Measurements from ENCODE around the gene CGGBP1.

Gene CGGBP1, protein sequence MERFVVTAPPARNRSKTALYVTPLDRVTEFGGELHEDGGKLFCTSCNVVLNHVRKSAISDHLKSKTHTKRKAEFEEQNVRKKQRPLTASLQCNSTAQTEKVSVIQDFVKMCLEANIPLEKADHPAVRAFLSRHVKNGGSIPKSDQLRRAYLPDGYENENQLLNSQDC

DNA sequence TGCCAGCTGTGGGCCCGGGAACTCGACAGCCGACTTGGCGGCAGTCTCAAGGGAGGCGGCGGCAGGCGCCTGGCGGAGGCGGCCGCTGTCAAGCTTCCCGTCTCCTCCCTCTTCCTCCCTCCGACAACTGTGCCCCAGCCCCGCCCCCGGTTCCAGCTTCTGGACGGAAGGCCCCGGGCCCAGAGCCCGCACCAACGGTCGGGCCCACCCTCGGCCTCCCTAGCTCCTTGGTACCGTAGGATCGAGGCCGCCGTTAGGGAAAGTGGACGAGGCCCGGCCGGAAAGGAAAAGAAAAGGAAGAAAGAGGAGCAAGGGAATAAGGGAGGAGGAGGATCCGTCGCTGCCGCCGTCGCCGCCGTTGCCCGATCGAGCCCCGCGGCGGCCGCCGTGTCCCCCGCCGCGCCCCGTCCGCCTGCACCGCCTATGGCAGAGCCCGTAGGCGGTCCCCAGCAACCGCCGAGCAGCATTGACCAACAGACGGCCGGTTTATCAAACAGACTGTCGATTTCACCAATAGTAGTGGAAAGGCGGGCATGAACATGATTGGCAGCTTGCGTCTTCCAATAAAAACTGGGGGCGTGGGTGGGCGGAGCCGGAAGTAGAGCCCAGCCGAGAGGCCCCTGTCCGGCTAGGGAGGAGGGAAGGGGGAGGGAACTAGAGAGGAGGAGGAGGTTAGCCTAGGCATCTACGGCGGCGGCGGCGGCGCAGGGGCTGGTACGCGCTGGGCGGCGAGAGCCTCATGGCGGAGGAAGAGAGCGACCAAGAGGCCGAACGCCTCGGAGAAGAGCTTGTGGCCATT lies at the start of gene CGGBP1, which contains the start of gene ZNF654:
TSS of gene CGGBP1 (minus strand) at position 425 of the 799 bp plus-strand sequence. CDS start 3,029 bp downstream, outside the sequence.
TSS of gene ZNF654 (plus strand) at position 675 of the 799 bp plus-strand sequence. CDS start at position 740, 65 bp downstream.
- DNase-seq = peak; percentile 89 to 100 (median 98)

- no peak for DNase-seq
Measured at GRCh38 chr3:88105325-88105724, 46.5 kb upstream of the CGGBP1 start.

DNA sequence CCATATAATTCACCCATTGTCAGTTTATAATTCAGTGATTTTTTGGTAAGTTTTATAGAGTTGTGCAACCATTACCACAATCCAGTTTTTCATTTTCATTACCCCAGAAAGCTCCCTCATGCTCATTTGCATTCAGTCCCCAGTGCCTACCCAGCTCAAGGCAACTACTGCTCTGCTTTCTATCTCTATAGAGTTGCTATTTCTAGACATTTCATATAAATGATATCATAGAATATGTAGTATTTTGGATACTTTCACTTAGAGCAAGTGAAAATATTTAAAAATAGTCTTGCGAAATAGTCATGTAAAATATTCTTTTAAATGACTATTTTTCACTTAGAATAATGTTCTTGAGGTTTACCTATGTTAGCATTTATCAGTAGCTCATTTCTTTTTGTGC lies 42.3 kb upstream of the CGGBP1 start:
- DNase-seq = no peak

- DNase-seq = no peak
Measured at GRCh38 chr3:88093266-88093665, 34.5 kb upstream of the CGGBP1 start.

DNA sequence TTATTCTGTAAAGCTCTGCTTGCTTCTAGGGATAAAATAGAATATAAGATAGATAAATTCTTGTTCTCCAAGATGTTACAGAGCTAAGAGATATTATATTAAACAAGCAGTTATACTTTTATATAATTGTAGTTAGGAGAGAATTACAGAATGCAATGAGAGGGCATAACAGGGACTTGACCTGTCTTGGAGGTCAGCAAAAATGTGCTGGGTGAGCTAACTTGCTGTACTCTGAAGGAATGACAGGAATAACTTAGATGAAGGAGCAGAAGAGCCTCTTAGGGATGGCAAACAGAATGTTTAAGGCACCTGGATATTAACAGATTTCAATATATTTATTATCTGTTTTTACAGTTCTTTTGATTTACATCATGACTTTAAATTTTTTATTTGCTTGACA lies 33.5 kb upstream of the CGGBP1 start:
- no peak for DNase-seq

GRCh38 chr3:88090681-88091080 lies 31.9 kb upstream of the CGGBP1 start:
- DNase-seq = no peak

DNA sequence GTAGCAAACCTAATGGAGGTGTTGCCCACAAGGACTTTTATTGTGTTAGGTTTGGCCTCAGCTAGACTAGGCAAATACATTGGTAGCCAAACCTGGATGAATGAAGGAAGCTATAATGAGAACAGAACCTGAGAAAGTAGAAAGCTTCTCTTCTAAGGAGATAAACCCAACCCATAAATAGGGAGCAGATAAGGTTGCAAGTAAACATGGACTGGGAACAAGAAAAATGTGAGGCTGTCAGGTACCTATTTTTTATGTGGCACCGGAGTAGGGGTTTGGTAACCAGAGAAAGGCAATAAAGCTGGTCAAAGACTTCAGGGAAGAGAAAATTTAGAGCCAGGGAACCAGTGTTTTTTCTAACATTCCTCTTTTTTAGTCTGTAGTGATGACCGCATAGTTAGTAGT lies 25.3 kb upstream of the CGGBP1 start:
- no peak for DNase-seq

- DNase-seq = no peak
Measured at GRCh38 chr3:88082854-88083253, 24.0 kb upstream of the CGGBP1 start.

DNA sequence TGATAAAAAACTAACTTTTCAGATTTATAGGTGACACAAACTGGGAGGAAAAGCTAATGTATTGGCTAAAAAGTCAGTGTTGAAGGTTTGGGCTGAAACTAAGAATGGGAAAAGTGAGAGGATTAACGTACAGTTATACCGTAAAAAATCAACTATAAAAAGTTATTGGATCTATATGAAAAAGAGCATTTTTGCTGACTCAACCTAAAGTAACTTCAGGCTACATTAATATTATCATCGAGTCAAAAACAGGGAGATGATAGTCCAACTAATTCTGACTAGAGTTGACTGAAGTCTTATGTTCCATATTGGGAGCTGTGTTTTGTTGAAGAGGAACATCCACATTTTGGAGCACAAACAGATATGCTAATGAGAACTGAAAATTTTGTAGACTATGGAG lies 20.1 kb upstream of the CGGBP1 start:
- no peak for DNase-seq

DNA sequence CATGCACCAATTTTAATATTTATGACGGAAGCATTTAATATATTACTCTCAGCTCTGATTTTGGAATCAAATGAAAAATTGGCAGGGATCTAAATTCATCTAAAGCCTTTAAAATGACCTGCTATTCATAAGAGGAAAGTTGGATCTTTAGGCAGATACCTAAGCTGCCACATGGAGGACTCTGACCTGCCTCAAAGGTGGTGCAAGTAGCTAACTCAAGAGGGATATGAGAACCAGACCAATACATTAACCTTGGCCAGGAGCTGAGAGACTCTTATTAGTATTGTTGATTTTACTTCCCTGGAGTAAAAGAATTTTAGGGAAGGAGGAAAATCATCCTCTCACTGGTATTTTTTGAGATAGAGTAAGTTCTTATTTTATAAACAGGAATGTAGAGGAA lies 17.9 kb upstream of the CGGBP1 start:
- DNase-seq = no peak

DNA sequence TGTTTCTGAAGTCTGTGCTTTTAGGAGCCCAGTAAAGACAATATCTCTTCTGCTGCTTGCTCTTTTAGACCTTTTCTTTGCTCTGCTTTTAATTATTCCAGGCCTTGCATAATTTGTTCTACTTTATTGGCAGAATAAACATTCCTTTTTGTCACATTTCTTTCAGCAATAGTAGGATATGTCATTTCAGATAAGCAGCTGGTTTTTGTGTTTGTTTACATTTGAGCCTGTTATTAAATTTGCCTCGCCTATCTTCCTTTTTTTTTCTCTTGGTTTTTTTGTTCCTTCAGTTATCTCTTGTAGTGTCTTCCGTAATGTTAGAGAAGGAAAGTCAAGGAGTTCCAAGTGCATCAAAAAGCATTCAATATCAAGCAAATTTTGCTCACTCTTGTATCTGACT lies 16.7 kb upstream of the CGGBP1 start:
- no peak for DNase-seq

GRCh38 chr3:88075072-88075471 lies 16.3 kb upstream of the CGGBP1 start:
- DNase-seq = no peak

- no peak for DNase-seq
Measured at GRCh38 chr3:88061746-88062145, 2.9 kb upstream of the CGGBP1 start.

GRCh38 chr3:88059380-88060170 lies 770 bp upstream of the CGGBP1 start:
- DNase-seq = peak in 21 of 56 donors; percentile 11 to 74 (median 51)

DNA sequence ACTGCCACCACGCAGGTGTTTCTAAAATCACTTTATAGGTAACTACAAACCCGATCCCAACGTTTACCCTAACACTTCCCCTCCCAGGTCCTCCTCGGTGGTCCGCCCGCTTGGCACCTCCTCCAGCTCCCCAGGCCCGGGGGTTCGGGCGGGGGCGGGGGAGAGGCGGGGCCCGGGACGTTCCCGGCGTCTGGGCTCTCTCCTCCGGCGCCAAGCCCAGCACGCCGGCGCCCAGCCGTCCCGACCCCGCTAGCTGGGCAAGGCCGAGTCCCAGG lies 562 bp downstream of the CGGBP1 start:
- DNase-seq = peak in 1 of 56 donors; percentile 57

GRCh38 chr3:88057630-88058305 lies 1.0 kb downstream of the CGGBP1 start:
- DNase-seq = peak in 3 of 56 donors; percentile 33 to 52 (median 42)

DNA sequence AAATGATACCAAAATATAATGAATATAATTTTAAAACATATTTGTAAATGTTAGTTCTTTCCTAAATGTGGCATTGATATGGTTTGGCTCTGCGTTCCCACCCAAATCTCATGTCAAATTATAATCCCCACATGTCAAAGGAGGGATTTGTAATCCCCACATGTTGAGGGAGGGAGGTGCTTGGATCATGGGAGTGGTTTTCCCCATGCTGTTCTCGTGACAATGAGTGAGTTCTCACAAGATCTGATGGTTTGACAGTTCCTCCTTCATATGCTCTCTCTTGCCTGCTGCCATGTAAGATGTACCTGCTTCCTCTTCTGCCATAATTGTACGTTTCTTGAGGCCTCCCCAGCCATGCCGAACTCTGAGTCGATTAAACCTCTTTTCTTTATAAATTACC lies 12.0 kb downstream of the CGGBP1 start:
- DNase-seq = no peak

GRCh38 chr3:88044411-88044810 lies 14.4 kb downstream of the CGGBP1 start:
- DNase-seq = no peak

- no peak for DNase-seq
Measured at GRCh38 chr3:88041005-88041404, 17.8 kb downstream of the CGGBP1 start.

DNA sequence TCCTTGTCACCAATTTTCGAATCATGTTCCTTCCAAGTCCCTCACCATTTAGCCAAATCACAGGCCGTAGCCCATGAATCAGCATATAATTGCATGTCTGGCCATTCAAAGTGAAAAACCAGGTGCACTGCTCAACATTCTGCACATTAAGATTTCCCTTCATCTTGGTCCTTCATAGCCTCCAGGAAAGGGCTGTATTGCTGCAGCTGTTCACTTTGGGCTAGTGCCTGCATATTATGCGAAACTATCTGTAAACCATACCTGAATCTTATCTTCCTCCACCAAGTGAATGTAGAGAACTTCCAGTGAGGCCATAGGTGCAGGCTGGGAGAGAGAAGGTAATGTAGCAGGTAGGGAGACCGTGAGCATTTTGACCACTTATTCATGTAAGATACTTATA lies 18.3 kb downstream of the CGGBP1 start:
- no peak for DNase-seq

DNA sequence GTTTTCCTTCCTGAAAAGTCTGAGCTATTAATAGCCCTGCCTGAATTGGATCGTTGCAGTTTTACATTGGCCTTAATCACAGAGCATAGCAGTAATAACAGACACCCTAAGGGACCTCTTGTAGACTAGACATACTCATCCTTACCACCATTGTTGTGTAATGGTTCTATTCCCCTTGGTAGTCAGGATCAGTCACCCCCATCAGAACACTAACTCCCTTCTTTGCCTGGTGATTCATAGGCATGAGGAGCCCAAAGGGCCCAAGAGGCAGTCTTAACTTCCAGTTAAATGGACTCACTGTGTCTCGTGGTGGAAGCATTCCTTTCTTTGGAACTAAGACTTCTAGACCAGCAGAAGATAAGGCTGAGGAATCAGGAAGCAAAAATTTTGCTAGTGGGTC lies 20.2 kb downstream of the CGGBP1 start:
- no peak for DNase-seq

- DNase-seq = no peak
Measured at GRCh38 chr3:88036221-88036620, 22.6 kb downstream of the CGGBP1 start.

Data from nucleus accumbens (tissue), 56 donors.